Activated naive CD4-positive, alpha-beta T cell treated with anti-CD3 and anti-CD28 coated beads, Interleukin-2, amount 50 U/mL, for 16 hours (primary cell): ENCODE data around the gene HEYL.

ENCODE experiments used
- DNase-seq: peaks from one replicate; pipeline ENCODE4 v3.0.0-alpha.2; 2020

Gene HEYL

GRCh38 chr1:39596163-39596562, 43.3 kb downstream of the HEYL start:
- DNase-seq = no peak

GRCh38 chr1:39593386-39593785, 46.1 kb downstream of the HEYL start:
- DNase-seq = no peak

GRCh38 chr1:39592069-39592468, 47.4 kb downstream of the HEYL start:
- no peak for DNase-seq

- no peak for DNase-seq
These were observed 48.9 kb downstream of the HEYL start for GRCh38 chr1:39590546-39590945.

GRCh38 chr1:39585933-39586332, 53.5 kb downstream of the HEYL start:
- DNase-seq = no peak

DNA sequence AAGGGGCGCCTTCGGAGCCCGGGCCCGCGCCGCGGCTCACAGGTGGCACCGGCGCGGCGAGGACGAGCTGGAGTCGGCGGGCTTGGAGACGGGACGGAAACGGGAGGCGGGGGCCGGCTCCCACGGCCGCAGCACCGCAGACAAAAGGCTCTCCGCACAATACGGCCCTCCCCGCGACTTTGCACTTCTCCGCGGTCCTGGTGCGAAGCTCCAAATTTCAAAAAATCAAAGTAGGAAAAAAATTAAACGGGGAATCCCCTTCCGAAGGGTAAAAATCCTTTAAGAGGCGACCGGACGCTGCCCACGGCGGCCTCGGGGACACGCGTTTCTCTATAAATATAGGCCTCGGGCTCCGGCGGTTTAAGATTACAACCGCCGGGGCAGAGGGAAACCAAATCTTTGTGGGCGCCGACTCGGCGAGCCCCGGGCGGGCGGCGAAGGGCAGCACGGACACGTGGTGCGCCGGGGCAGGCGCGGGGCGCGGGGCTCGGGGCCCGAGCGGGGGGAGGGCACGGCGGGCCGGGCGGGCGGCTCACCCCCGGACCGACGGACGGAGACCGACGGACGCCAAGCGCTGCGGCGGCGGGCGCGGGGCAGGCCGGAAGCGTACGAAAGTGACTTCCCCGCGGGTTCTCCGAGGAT, 63.3 kb downstream of the HEYL start:
- DNase-seq = peak; percentile 31

DNA sequence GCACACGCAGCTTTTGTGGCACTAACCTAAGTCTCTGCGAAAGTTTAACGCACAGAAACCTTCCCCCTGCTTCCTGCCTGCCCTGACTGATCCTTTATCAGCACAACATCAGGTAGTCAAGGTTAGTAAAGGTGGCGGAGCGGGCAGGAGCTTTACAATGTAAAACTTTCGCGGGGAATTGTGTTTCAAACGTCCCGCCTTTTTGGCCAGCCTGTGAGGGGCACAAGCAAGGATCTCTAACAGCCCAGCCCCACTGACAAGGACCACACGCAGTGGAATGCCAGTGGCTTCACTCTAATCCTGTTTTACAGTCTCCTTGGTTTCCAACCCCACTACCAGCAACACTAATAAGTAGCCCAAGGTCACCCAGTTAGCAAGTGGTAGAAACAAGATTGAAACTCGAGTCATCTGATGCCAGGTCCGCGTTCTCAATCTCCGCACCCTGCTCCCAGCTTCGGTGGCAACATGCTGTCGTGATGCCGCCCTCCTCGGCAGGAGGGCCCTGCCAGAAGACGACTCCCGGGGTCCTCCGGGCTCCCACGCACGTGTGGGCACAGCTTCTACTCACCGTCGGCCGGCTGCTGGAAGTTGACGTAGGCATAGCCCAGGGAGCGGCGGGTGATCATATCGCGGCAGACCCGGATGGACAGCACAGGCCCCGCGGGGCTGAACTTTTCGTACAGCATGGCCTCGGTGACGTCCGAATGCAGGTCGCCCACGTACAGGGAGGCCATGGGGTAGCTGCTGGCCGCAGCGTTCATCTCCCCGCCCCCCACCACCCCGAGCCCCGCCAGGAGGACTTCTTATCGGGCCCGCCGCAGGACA, 64.0 kb downstream of the HEYL start:
- peak; percentile 46 for DNase-seq

GRCh38 chr1:39574646-39575045, 64.8 kb downstream of the HEYL start:
- DNase-seq = no peak
